GM18873 (cell line): ENCODE results near the gene OCA2.

Source experiments
- ATAC-seq: cut with Tn5 transposase; IDR thresholded peaks from one replicate; pipeline ENCODE4 v1.9.1; 2021; ENCODE audit warnings: mild to moderate bottlenecking, moderate library complexity, moderate number of reproducible peaks; ENCODE audit not compliant: unreplicated experiment, low FRiP score

OCA2 gene

GRCh38 chr15:28006116-28006905 lies 92.8 kb downstream of the OCA2 start:
- no peak for ATAC-seq

GRCh38 chr15:28005004-28005527 lies 94.0 kb downstream of the OCA2 start:
- no peak for ATAC-seq

GRCh38 chr15:28004143-28005003 lies 94.7 kb downstream of the OCA2 start:
- no peak for ATAC-seq

GRCh38 chr15:28003302-28004037 lies 95.6 kb downstream of the OCA2 start:
- no peak for ATAC-seq

- ATAC-seq = no peak
These were observed 96.2 kb downstream of the OCA2 start for GRCh38 chr15:28002867-28003266.

GRCh38 chr15:28002136-28002861 lies 96.8 kb downstream of the OCA2 start:
- no peak for ATAC-seq

- ATAC-seq = no peak
These were observed 97.5 kb downstream of the OCA2 start for GRCh38 chr15:28001641-28002040.

- no peak for ATAC-seq
These were observed 104.9 kb downstream of the OCA2 start for GRCh38 chr15:27993996-27994780.

GRCh38 chr15:27993544-27993943 lies 105.6 kb downstream of the OCA2 start:
- ATAC-seq = no peak

- ATAC-seq = no peak
These were observed 108.3 kb downstream of the OCA2 start for GRCh38 chr15:27990521-27991515.

GRCh38 chr15:27989838-27990237 lies 109.3 kb downstream of the OCA2 start:
- no peak for ATAC-seq

- no peak for ATAC-seq
These were observed 109.7 kb downstream of the OCA2 start for GRCh38 chr15:27989427-27989826.

GRCh38 chr15:27985099-27985498 lies 114.0 kb downstream of the OCA2 start:
- no peak for ATAC-seq

- no peak for ATAC-seq
These were observed 115.6 kb downstream of the OCA2 start for GRCh38 chr15:27983496-27983895.

- no peak for ATAC-seq
These were observed 121.4 kb downstream of the OCA2 start for GRCh38 chr15:27977696-27978095.

- ATAC-seq = no peak
These were observed 125.2 kb downstream of the OCA2 start for GRCh38 chr15:27973886-27974285.

GRCh38 chr15:27970661-27971392 lies 128.3 kb downstream of the OCA2 start:
- no peak for ATAC-seq
